GM12874 (cell line): ENCODE measurements around the gene CST1.

Experiments used
- TF ChIP-seq, protein P1 (sequence below): IDR thresholded peaks from 2 replicates; pipeline ENCODE4 v1.5.1; 2011; ENCODE audit warnings: low read depth, mild to moderate bottlenecking, control low read depth, low read length, moderate library complexity; ENCODE audit not compliant: insufficient read depth

Gene CST1

DNA sequence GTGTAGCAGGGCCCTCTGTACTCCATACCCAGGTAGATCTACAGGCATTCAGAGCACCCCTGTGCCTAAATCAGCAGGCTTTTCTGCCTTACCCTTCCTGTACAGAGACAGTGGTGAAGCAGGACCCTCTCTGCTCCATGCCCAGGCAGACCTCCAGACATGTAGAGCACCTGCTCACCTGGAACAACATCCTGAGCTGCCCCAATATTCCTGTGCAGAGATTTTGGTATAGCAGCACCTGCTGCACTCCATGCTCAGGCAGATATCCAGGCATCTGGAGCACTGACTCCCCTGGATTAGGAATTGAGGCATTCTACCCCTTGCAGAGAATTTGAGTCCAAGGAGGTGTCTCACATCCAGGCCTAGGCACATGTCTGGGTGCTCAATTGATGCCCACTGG, 12.6 kb upstream of the CST1 start:
- TF ChIP-seq, protein P1, sequence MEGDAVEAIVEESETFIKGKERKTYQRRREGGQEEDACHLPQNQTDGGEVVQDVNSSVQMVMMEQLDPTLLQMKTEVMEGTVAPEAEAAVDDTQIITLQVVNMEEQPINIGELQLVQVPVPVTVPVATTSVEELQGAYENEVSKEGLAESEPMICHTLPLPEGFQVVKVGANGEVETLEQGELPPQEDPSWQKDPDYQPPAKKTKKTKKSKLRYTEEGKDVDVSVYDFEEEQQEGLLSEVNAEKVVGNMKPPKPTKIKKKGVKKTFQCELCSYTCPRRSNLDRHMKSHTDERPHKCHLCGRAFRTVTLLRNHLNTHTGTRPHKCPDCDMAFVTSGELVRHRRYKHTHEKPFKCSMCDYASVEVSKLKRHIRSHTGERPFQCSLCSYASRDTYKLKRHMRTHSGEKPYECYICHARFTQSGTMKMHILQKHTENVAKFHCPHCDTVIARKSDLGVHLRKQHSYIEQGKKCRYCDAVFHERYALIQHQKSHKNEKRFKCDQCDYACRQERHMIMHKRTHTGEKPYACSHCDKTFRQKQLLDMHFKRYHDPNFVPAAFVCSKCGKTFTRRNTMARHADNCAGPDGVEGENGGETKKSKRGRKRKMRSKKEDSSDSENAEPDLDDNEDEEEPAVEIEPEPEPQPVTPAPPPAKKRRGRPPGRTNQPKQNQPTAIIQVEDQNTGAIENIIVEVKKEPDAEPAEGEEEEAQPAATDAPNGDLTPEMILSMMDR, result no peak

DNA sequence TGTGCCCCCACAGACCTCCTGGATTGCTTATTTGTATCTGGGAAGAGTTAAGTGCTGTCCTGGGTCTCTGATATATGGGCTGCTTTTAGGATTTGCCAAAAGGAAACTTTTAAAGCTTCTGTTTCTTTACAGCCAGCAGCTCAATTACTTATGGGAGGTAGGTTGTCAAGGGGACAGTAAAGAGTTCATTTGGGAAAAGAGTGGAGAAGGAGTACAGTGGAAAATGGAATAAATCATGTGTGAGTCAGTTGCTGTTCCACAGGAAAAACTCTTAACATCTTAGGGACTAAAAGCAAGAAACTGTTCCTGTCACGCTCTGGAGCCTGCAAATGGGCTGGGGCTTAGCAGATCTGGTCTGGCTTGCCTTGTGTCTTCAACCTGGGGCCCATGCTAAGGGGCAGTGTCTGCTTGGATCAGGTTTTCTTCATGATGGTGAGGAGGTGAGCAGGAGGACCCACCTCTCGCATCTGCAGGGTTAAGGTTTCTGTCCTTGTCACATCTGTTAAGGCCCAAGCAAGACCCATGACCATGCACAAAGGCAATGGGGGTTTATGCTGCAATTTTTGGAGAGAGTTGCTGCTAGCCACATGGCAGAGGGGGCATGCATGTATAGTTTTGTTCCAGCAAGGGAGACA, 8.7 kb upstream of the CST1 start:
- TF ChIP-seq, protein P1, result no peak

GRCh38 chr20:23754731-23755130, 4.0 kb upstream of the CST1 start:
- TF ChIP-seq, protein P1, result no peak

- TF ChIP-seq, protein P1, result no peak
These were observed 2.9 kb upstream of the CST1 start for GRCh38 chr20:23753589-23753988.

DNA sequence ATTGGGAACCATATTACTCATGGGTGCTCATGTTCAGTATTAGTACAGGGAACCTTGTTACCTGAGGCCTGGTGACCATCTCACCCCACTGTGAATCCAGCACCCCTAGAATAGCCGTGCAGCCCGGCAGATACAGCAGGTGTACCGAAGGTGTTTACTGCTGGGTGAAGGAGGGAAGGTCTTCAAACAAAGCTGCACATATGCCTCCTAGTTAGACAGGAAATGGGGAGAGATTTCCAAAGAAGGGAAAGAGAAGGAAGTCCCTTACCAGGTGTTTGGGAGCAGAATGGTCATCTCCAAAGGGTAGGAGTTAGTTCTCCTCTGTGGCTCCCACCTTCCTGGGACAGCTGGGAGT, 2.4 kb upstream of the CST1 start:
- TF ChIP-seq, protein P1, result no peak

DNA sequence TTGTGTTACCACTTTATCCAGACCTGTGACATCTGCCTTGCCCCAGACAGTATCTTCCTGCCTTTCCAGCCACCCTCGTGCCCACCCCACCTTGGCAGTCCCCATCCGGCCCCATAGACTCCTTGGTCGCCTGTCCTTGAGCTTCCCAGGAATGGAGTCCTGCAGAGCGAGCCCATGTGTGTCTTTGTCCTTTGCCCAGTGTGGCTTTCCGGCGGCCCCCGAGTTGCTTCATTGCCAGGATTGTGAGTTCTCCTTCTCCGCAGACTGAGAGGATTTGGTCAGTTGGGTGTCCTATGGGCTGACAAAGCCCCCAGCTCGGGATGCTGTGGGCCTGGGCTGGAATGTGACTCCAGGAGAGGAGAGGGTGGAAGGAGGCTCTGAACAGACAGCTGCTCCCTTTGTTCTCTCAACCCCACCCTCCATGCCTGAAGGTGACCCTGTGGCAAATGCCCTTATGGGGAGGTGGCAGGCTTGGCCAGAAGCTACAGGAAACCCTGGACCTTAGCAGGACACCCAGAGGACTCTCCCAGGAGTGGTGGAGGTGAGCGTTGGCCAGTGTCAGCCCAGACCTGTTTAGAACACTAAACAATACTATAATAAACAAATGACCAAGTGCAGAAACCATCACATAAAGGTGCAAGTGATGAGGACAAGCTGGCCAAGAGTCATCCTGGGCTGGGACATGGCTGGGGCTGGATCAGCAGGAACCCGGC, 1.9 kb upstream of the CST1 start:
- TF ChIP-seq, protein P1, result no peak

- TF ChIP-seq, protein P1, result no peak
These were observed 1.3 kb upstream of the CST1 start for GRCh38 chr20:23752019-23752418.
